ENCODE measurements around the gene TRIM4.

The TRIM4 gene

DNA sequence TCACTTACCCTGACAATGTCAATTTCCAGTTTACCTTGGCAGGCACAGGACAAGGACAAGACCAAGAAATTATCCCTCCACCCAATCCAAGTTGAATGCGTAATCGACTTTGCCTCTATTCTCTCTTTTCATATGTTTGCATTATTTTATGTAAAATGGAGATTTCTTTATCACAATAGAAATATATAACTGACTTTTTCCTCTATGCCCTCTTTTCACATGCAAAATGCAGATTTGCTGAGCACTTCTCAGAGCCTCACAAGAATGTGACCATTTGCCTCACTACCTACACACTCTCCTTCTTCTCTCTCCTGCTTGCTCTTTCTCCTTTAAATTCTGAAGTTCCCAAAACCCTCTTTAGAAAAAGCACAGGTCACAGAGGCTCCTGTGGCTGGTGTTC is 76.4 kb downstream of the TRIM4 start:
- DNase-seq (ENCODE audit: low spot score), result no peak
